ENCODE results near the gene LEFTY2. TPM values are rescaled to one million over a fixed set of nuclear protein-coding genes. Genes with fewer than 3 reads are reported as not detected.

Gene LEFTY2
- total and polyA plus RNA-seq, 9 of the 15 experiments (the other 6 are each of a cell fraction or from before 2014, with no cell fraction given): 0.04 to 0.14 TPM; not detected in 7

GRCh38 chr1:225921734-225922709 lies 19.0 kb downstream of the LEFTY2 start (continued):
- peak; percentile 61 for TF ChIP-seq RBFOX2 (IDR thresholded peaks at IDR 0.05; ENCODE audit: low read depth, low read length)
- no peak for TF ChIP-seq ZBTB43 (CRISPR knock-in tag; IDR thresholded peaks at IDR 0.05)
- no peak for TF ChIP-seq ZNF408 (CRISPR knock-in tag; IDR thresholded peaks at IDR 0.05; ENCODE audit: low read depth)
- TF ChIP-seq CBFB (CRISPR knock-in tag; IDR thresholded peaks at IDR 0.05): 0 out of 2 replicates have a peak, but pooled peaks have one; percentile 9
- no peak for TF ChIP-seq ZNF146 (CRISPR knock-in tag; IDR thresholded peaks at IDR 0.05; ENCODE audit: unreplicated experiment)
- TF ChIP-seq SP1 (CRISPR knock-in tag; IDR thresholded peaks at IDR 0.05): no peak
- no peak for TF ChIP-seq ATF7 (IDR thresholded peaks at IDR 0.05)
- no peak for TF ChIP-seq NCOR1 (IDR thresholded peaks at IDR 0.05)
- TF ChIP-seq U2AF1 (optimal IDR thresholded peaks at IDR 0.05; ENCODE audit: low read depth, low read length): no peak
- TF ChIP-seq ELF1 (tag; IDR thresholded peaks at IDR 0.05): peak; percentile 39; the same call in 1 of the 2 replicates
- TF ChIP-seq NCOA1 (IDR thresholded peaks at IDR 0.05; ENCODE audit: low read depth): no peak
- TF ChIP-seq TFE3 (CRISPR knock-in tag; IDR thresholded peaks at IDR 0.05): no peak
- no peak for TF ChIP-seq HDAC3 (IDR thresholded peaks at IDR 0.05; ENCODE audit: borderline replicate concordance, partially characterized antibody)
- TF ChIP-seq ILK (tag; IDR thresholded peaks at IDR 0.05; ENCODE audit: borderline replicate concordance, low read depth): no peak
- no peak for TF ChIP-seq FOXJ3 (CRISPR knock-in tag; IDR thresholded peaks at IDR 0.05)
- TF ChIP-seq ZNF121 (CRISPR knock-in tag; conservative IDR thresholded peaks at IDR 0.05): no peak
- TF ChIP-seq, protein P1, sequence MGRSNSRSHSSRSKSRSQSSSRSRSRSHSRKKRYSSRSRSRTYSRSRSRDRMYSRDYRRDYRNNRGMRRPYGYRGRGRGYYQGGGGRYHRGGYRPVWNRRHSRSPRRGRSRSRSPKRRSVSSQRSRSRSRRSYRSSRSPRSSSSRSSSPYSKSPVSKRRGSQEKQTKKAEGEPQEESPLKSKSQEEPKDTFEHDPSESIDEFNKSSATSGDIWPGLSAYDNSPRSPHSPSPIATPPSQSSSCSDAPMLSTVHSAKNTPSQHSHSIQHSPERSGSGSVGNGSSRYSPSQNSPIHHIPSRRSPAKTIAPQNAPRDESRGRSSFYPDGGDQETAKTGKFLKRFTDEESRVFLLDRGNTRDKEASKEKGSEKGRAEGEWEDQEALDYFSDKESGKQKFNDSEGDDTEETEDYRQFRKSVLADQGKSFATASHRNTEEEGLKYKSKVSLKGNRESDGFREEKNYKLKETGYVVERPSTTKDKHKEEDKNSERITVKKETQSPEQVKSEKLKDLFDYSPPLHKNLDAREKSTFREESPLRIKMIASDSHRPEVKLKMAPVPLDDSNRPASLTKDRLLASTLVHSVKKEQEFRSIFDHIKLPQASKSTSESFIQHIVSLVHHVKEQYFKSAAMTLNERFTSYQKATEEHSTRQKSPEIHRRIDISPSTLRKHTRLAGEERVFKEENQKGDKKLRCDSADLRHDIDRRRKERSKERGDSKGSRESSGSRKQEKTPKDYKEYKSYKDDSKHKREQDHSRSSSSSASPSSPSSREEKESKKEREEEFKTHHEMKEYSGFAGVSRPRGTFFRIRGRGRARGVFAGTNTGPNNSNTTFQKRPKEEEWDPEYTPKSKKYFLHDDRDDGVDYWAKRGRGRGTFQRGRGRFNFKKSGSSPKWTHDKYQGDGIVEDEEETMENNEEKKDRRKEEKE (IDR thresholded peaks at IDR 0.05; ENCODE audit: borderline replicate concordance in 1 of 2, control insufficient read depth in 1 of 2, low read depth in 2 of 2, low read length in 1 of 2): no peak
- no peak for TF ChIP-seq SNIP1 (IDR thresholded peaks at IDR 0.05; ENCODE audit: low read depth)
